ENCODE measurements around the gene DHX32. TPM values are rescaled to one million over a fixed set of nuclear protein-coding genes. Genes with fewer than 3 reads are reported as not detected.
"Not testable (repeated sequence)": the region's sequence is repeated elsewhere in the genome, so short reads cannot be mapped to it uniquely, and the experiment has no call there.

Gene DHX32
- total and polyA plus RNA-seq, 3 donors from 2014 or later: 42.2 to 64.0 (median 60.2) TPM

DNA sequence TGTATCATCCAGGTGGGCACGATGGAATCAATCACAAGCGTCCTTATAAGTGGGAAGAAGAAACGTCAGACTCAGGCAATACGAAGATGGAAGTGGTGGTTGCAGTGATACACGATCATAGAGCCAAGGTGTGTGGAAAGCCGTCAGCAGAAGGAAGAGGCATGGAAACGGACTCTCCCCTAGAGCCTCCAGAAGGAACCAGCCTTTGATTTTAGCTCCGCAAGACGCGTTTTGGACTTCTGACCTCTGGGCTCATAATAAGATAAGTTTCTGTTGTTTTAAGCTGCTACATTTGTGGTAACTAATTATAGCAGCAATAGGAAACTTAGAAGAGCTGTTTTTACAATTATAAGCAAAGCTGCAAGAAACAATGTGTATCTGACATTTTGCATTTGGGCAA, 30.1 kb upstream of the DHX32 start:
- H3K27me3 ChIP-seq: no peaks in the 10 kb centered on the region
- no peaks in the 10 kb centered on the region for H3K9me3 ChIP-seq
- WGBS, 2 donors: 79 to 81% methylated on average over 10 of the region's 10 CpGs
- TF ChIP-seq POLR2A (IDR thresholded peaks at IDR 0.05): no peak
- TF ChIP-seq, protein P1, sequence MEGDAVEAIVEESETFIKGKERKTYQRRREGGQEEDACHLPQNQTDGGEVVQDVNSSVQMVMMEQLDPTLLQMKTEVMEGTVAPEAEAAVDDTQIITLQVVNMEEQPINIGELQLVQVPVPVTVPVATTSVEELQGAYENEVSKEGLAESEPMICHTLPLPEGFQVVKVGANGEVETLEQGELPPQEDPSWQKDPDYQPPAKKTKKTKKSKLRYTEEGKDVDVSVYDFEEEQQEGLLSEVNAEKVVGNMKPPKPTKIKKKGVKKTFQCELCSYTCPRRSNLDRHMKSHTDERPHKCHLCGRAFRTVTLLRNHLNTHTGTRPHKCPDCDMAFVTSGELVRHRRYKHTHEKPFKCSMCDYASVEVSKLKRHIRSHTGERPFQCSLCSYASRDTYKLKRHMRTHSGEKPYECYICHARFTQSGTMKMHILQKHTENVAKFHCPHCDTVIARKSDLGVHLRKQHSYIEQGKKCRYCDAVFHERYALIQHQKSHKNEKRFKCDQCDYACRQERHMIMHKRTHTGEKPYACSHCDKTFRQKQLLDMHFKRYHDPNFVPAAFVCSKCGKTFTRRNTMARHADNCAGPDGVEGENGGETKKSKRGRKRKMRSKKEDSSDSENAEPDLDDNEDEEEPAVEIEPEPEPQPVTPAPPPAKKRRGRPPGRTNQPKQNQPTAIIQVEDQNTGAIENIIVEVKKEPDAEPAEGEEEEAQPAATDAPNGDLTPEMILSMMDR (IDR thresholded peaks at IDR 0.05): no peak
- intact Hi-C loops (cut with DNase I; ENCODE audit: low total_unique reads): no loop called here
- no peaks in the 10 kb centered on the region for H3K4me1 ChIP-seq
- no peaks in the 10 kb centered on the region for H3K36me3 ChIP-seq (ENCODE audit: low read depth, missing control alignments)
- no peak overlapping the region for H3K4me3 ChIP-seq
- no peak overlapping the region for H3K27ac ChIP-seq
- no peak for DNase-seq

DNA sequence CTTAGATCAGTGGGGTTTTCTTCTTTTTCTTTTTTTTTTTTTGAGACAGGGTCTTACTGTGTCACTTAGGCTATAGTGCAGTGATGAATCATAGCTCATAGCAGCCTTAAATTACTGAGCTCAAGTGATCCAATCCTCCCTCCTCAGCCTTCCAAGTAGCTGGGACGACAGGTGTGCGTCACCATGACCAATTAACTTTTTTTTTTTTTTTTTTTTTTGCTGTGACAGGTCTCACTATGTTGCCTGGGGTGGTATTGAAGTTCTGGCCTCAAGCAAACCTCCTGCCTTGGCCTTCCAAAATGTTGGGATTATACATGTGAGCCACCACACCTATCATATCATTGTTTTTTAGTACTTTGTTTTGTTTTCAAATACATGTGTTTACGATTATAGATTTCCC, 28.4 kb upstream of the DHX32 start:
- intact Hi-C loops (cut with DNase I; ENCODE audit: low total_unique reads); H3K9me3 ChIP-seq; H3K27ac ChIP-seq; DNase-seq; H3K27me3 ChIP-seq; H3K4me3 ChIP-seq; H3K36me3 ChIP-seq (ENCODE audit: low read depth, missing control alignments); H3K4me1 ChIP-seq: not testable (repeated sequence)
- 61 to 90% methylated on average over 3 of the region's 3 CpGs for WGBS, 2 donors

DNA sequence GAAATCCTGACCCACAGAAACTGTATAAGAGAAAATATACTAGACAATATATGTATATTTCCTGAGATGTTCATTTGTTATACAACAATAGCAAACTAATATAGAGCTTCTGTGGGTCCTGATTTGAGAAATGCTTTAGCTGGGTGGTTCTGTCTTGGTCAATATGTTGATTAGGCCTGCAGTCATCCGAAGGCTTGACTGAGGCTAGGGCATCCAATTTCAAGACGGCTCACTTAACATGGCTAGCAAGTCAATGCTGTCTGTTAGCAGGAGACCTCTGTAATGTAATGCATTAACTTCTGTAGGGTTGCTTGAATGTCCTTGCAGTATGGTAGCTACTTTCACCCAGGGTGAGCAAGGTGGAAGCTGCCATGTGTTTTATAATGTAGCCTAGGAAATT, 27.7 kb upstream of the DHX32 start:
- H3K4me1 ChIP-seq; H3K27ac ChIP-seq; H3K9me3 ChIP-seq; H3K36me3 ChIP-seq (ENCODE audit: low read depth, missing control alignments); DNase-seq; intact Hi-C loops (cut with DNase I; ENCODE audit: low total_unique reads); H3K4me3 ChIP-seq; H3K27me3 ChIP-seq: not testable (repeated sequence)
- 63% methylated on average over 2 of the region's 2 CpGs for WGBS, 2 donors

DNA sequence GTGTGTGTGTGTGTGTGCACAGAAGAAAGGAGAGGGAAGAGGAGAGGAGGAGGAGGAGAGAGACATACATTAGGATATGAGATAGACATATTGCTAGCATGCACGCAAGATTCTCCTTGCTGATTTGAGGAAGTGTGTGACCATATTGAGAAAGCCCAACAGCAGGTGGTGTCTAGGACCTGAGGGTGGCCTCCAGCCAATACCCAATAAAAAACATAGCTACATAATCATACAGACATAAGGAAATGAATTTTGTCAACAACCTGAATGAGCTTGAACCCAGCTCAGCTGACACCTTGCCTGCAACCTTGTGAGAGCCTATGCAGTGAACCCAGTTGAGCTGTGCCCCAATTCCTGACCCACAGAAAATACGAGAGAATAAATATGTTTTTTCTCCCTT, 26.5 kb upstream of the DHX32 start:
- H3K4me1 ChIP-seq; H3K4me3 ChIP-seq; H3K27ac ChIP-seq; intact Hi-C loops (cut with DNase I; ENCODE audit: low total_unique reads); H3K9me3 ChIP-seq; H3K36me3 ChIP-seq (ENCODE audit: low read depth, missing control alignments); DNase-seq; H3K27me3 ChIP-seq: not testable (repeated sequence)
- 84 to 89% methylated on average over 2 of the region's 2 CpGs for WGBS, 2 donors

DNA sequence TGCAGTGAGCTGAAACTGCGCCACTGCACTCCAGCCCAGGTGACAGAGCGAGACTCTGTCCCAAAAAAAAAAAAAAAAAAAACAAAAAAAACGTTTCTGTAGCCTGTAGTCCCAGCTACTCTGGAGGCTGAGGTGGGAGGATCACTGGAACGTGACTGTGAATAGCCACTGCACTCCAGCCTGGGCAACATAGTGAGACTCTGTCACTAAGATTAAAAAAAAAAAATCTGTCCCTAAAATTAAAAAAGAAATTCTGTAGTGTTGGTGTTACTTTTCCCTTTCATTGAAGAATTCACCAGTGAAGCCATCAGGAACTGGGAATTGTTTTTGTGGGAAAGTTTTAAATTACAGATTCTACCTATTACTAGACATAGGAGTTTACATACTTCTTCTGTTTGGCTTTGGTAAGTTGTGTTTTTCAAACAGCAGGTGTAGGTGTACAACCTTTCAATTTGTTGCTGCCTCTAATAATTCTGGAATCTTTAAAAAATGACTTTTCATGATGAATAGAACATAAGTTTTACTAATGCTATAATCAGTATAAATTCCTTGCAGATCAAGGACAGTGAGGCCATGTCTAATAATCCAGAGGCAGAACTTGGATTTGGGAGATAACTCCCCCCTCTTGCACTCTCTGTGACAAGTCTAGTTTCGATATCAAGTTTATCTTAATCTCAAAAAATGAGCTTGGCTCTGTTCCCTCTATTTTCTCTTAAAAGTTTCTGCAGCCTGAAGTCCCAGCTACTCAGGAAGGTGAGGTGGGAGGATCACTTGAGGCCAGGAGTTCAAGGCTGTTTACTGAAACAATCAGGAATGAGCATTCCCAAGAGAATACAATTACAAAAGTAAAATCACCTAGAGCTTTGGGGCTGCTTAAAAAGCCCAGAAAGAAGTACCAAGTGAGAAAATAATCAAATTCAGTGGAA, 24.2 kb upstream of the DHX32 start:
- H3K4me1 ChIP-seq; H3K4me3 ChIP-seq; intact Hi-C loops (cut with DNase I; ENCODE audit: low total_unique reads); H3K9me3 ChIP-seq; H3K27me3 ChIP-seq; H3K36me3 ChIP-seq (ENCODE audit: low read depth, missing control alignments); DNase-seq; H3K27ac ChIP-seq: not testable (repeated sequence)
- WGBS, 2 donors: 59 to 78% methylated on average over 5 of the region's 5 CpGs

DNA sequence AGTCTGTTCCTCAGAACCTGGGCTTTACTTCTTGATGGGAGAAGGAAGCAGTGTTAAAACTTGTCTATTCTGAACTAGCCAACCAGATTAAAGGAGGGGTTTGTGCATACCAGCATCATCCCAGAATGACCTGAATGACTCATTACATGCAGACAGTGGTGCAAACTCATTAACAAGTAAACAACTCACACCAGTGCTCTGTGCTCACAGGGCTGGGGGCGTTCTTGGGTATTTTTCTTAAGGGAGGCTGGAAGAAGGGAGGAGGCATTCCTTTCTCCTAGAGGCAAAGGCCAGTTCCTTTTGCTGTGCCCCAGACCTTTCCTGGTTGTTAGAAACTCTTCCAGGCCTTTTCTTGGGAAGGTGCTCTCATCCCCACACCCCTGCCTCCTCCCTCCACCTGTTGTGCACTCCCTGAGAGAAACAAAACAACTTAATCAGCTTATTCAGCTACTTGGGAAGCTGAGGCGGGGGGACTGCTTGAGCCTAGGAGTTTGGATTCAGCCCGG, 22.1 kb upstream of the DHX32 start:
- intact Hi-C loops (cut with DNase I; ENCODE audit: low total_unique reads); DNase-seq; H3K36me3 ChIP-seq (ENCODE audit: low read depth, missing control alignments); H3K9me3 ChIP-seq; H3K4me3 ChIP-seq; H3K4me1 ChIP-seq; H3K27ac ChIP-seq; H3K27me3 ChIP-seq: not testable (repeated sequence)
- WGBS, 2 donors: 71 to 72% methylated on average over 3 of the region's 3 CpGs

DNA sequence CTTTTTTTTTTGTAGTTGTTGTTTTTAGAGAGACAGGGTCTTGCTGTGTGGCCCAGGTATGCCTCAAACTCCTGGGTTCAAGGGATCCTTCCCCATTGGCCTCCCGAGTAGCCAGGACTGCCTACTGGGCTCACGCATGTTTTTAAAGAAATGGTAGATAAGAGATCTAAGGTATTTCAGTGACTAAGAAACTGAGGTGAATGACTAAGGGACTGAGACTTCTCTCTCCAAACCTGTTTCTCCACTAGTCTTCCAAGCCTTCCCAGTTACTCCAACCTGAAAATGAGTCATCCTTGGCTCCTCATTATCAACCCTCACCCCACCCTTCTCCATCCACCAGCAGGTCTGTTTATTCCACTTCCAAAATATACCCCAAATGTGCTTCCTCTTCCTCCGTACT, 19.9 kb upstream of the DHX32 start:
- intact Hi-C loops (cut with DNase I; ENCODE audit: low total_unique reads): not testable (repeated sequence)
- WGBS, 2 donors: 93 to 95% methylated on average over 3 of the region's 3 CpGs

DNA sequence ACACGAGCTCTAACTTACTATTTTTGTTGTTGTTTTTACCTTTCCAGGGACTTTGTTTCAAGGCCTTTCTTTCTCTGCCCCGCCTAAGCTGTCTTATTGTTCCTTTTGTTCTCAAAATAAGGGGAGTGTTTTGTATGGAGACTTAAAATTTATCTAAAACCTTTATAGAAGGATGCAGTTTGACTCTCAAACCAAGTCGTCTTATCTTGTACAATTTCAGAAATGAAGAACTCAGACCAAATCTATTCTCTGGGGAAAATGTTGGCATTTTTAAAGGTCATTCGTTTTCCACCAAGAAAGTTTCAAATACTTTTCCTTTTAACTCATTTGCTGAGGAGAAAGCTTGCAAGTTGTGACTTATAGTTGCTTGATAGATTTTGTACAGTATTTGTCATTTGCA, 16.2 kb upstream of the DHX32 start:
- Histone ChIP-seq H3K27ac (peak overlapping the region; percentile 90 to 93), H3K4me3 (peak overlapping the region; percentile 82 to 84)
- H3K36me3 ChIP-seq (ENCODE audit: low read depth, missing control alignments); H3K27me3 ChIP-seq; intact Hi-C loops (cut with DNase I; ENCODE audit: low total_unique reads); H3K9me3 ChIP-seq; H3K4me1 ChIP-seq; DNase-seq: not testable (repeated sequence)
- 9 to 17% methylated on average over 4 of the region's 4 CpGs for WGBS, 2 donors

More for the DNA sequence above, 19.9 kb upstream of the DHX32 start:
- not testable (repeated sequence) for H3K9me3 ChIP-seq; DNase-seq; H3K36me3 ChIP-seq (ENCODE audit: low read depth, missing control alignments); H3K4me1 ChIP-seq; H3K27ac ChIP-seq; H3K4me3 ChIP-seq; H3K27me3 ChIP-seq

DNA sequence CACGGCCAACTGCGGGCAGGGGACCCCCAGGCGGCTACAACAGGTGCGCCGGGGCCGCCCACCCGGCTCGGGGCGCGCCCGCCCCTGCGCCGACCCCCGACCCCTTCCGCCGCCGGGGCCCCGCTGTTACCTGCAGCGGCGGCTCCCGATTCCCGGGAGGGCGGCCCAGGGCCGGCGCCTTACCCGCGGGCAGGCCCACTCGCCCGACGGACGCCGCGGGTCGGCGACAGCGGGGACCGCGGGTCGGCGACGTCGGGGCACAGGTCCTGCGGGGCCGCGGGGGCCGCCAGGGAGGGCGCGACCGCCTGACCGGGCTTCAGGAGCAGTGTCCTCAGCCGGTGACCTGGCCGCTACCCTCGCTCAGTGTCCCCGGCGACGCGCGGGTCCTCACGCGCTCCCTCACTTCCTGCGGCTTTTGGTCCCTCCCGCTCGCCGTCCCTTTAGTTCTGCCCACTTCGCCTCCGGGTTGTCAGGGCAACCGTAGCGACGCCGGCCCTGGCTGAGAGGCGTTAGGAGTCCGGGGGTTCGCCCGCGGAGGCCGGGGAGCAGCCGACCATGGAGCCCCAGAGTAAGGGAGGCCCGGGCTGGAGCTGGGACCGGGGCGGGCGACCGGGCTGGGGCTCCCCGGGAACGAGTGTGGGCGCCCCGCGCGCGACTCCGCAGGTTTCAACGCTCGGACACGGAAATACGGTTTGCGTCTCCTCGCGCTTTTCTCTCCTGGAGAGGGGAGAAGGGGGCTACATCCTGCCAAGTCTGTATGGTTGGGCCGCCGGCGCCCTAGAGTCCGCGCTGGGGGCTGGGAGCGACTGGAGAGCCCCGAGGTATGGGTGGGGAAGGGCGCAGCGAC, 15.2 kb upstream of the DHX32 start, which contains the start of gene FANK1:
Gene FANK1, plus strand, starts transcription at position 477 of the 847 bp plus-strand sequence. Its CDS starts 79 bp downstream, at position 556.
- DNase-seq: peak; percentile 95
- H3K9me3 ChIP-seq; H3K4me1 ChIP-seq; intact Hi-C loops (cut with DNase I; ENCODE audit: low total_unique reads); H3K27me3 ChIP-seq; H3K36me3 ChIP-seq (ENCODE audit: low read depth, missing control alignments): not testable (repeated sequence)
- Histone ChIP-seq H3K27ac (peak within 1 kb of the TSS; percentile 90 to 93), H3K4me3 (peak within 1 kb of the TSS; percentile 82 to 84)
- WGBS, 2 donors: 27 to 28% methylated on average over 58 to 87 of the region's 106 CpGs

DNA sequence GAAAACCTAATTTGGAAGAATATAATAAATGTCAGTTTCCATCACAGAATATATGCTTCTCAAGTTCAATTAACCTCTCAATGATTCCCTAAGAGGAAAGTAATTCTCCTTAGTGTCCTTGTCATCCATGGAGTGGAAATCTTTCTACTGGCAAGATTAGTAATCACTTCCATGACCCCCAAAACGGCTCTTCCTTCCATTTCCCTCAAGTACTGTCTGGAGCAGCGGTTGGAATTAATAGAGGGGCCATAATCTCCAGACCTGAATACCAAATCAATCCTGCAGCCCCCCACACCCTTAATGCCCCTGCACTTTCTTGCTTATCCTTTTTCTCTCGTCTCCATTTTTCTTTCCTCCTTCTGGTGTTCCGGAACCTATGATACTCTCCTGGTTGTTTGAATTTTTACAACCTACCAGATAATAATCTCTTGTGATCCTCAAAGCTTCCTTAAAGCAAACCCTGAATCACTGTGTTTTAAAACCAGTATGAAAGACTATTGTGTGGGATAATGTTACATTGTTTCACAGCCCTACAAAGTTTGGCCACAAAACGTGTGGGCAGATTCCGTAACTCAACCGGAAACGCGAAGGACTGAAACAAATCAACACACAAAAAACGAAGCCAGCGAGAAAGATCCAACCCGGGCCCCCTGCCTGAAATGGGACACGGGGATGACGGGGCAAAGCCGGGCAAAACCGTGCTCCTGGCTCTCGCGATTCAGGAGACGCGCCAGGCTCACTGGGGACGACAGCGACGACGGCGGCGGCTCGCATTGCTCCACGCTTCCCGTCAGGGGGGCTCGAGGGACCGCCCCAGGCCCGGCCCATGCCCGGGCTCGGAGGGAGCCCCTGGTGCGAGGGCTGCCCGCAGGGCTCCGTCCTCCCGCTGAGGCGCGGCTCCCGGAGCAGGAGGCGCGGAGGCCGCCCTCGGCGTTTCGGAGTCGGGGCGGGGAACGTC, 14.3 kb upstream of the DHX32 start:
- H3K27ac ChIP-seq: peak overlapping the region; percentile 90 to 93
- peak; percentile 68 for DNase-seq
- intact Hi-C loops (cut with DNase I; ENCODE audit: low total_unique reads); H3K27me3 ChIP-seq; H3K9me3 ChIP-seq; H3K36me3 ChIP-seq (ENCODE audit: low read depth, missing control alignments); H3K4me1 ChIP-seq: not testable (repeated sequence)
- 19 to 26% methylated on average over 35 to 50 of the region's 50 CpGs for WGBS, 2 donors
- peak overlapping the region; percentile 82 to 84 for H3K4me3 ChIP-seq
